Ishikawa (cell line): ENCODE results near the gene CD3E.

Experiments
- CEBPB ChIP-seq: IDR thresholded peaks from 2 replicates; pipeline ENCODE4 v1.6.1; 2012
- CREB1 ChIP-seq: IDR thresholded peaks from 2 replicates; pipeline ENCODE4 v1.6.1; 2012; ENCODE audit warnings: low read depth
- EGR1 ChIP-seq: IDR thresholded peaks from 2 replicates; pipeline ENCODE4 v1.6.1; 2012
- EP300 ChIP-seq: IDR thresholded peaks from 2 replicates; pipeline ENCODE4 v1.6.1; 2012; ENCODE audit warnings: borderline replicate concordance
- RAD21 ChIP-seq: IDR thresholded peaks from 2 replicates; pipeline ENCODE4 v1.6.1; 2012; ENCODE audit warnings: low read depth
- TAF1 ChIP-seq: IDR thresholded peaks from 2 replicates; pipeline ENCODE4 v1.6.1; 2012; ENCODE audit warnings: low read depth, mild to moderate bottlenecking
- YY1 ChIP-seq: IDR thresholded peaks from 2 replicates; pipeline ENCODE4 v1.6.1; 2012; ENCODE audit warnings: low read depth
- TF ChIP-seq, protein P1 (sequence below): IDR thresholded peaks from 2 replicates; pipeline ENCODE4 v1.6.1; 2012; ENCODE audit warnings: low read depth, mild to moderate bottlenecking

DNA sequence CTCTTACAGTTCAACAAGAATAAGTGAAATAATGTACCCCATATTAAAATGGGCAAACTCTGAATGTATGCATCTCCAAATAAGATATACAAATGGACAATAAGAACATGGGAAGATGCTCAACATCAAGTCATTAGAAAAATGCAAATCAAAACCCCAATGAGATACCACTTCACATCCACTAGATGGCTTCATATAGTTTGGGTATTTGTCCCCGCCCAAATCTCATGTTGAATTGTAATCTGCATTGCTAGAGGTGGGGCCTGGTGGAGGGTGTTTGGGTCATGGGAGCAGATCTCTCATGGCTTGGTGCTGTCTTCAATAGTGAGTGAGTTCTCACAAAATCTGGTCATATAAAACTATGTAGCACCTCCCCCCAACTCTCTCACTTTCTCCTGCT, 46.1 kb upstream of the CD3E start:
- TF ChIP-seq, protein P1, sequence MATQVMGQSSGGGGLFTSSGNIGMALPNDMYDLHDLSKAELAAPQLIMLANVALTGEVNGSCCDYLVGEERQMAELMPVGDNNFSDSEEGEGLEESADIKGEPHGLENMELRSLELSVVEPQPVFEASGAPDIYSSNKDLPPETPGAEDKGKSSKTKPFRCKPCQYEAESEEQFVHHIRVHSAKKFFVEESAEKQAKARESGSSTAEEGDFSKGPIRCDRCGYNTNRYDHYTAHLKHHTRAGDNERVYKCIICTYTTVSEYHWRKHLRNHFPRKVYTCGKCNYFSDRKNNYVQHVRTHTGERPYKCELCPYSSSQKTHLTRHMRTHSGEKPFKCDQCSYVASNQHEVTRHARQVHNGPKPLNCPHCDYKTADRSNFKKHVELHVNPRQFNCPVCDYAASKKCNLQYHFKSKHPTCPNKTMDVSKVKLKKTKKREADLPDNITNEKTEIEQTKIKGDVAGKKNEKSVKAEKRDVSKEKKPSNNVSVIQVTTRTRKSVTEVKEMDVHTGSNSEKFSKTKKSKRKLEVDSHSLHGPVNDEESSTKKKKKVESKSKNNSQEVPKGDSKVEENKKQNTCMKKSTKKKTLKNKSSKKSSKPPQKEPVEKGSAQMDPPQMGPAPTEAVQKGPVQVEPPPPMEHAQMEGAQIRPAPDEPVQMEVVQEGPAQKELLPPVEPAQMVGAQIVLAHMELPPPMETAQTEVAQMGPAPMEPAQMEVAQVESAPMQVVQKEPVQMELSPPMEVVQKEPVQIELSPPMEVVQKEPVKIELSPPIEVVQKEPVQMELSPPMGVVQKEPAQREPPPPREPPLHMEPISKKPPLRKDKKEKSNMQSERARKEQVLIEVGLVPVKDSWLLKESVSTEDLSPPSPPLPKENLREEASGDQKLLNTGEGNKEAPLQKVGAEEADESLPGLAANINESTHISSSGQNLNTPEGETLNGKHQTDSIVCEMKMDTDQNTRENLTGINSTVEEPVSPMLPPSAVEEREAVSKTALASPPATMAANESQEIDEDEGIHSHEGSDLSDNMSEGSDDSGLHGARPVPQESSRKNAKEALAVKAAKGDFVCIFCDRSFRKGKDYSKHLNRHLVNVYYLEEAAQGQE, result no peak
- TF ChIP-seq EP300 (no peak), TAF1 (no peak), EGR1 (no peak), CREB1 (no peak), YY1 (no peak), CEBPB (no peak), RAD21 (peak; percentile 42; the same call in 1 of the 2 replicates)
